Placental epithelial cell (primary cell): Measurements from ENCODE around the gene PLK5. TPM values are rescaled to one million over a fixed set of nuclear protein-coding genes. Genes with fewer than 3 reads are reported as not detected.

Experiments used
- small RNA-seq: library from RNA; depleted of rRNA; stranded (forward); fragments of <200 nt; gene quantifications from one replicate; pipeline ENCODE3, GENCODE V24; 2012
- total RNA-seq: library from RNA; depleted of rRNA; stranded (reverse); fragments of >200 nt; gene quantifications from 2 replicates; pipeline ENCODE4 v1.2.3, GENCODE V29; 2012

The PLK5 gene
- not detected in 2 replicates for total RNA-seq

GRCh38 chr19:1523412-1524286, at the start of gene PLK5:
Gene PLK5 (plus strand): TSS chr19:1524077. CDS start chr19:1526997, 2,920 bp downstream.

GRCh38 chr19:1478934-1479707, 44.8 kb upstream of the PLK5 start, which contains the start of gene C19orf25:
Gene C19orf25 (minus strand): TSS chr19:1479215. CDS start chr19:1478903, 312 bp downstream.

GRCh38 chr19:1490311-1491113, 33.4 kb upstream of the PLK5 start, which contains the start of gene PCSK4:
Gene PCSK4 (minus strand): TSS chr19:1490350. CDS start chr19:1490346, 4 bp downstream.

GRCh38 chr19:1491114-1491848, 32.6 kb upstream of the PLK5 start, which contains the start of gene REEP6:
Gene REEP6 (plus strand): TSS chr19:1491181. CDS start chr19:1491270, 89 bp downstream.

GRCh38 chr19:1512671-1513498, 11.0 kb upstream of the PLK5 start, which contains the start of gene ADAMTSL5:
Gene ADAMTSL5 (minus strand): TSS chr19:1513019. CDS start chr19:1510943, 2,076 bp downstream.

GRCh38 chr19:1568320-1569019, 44.6 kb downstream of the PLK5 start, which contains the start of gene MEX3D:
Gene MEX3D (minus strand): TSS chr19:1568325. CDS start chr19:1568058, 267 bp downstream.

Small RNA genes within 50 kb of the gene (small RNA-seq; reads per million reads assigned to genes)
- gene AC005943.2 (not detected), gene RN7SL477P (not detected)

Other genes with a start within 250 kb of the PLK5 start
- gene FAM174C, start 248.5 kb upstream of the PLK5 start, total RNA-seq, result 22.0 and 46.3 TPM in 2 replicates
- gene EFNA2, start 238.2 kb upstream of the PLK5 start, total RNA-seq, result 0.39 TPM in 1 of 2 replicates, not detected in the other
- gene NDUFS7, start 140.2 kb upstream of the PLK5 start, total RNA-seq, result 34.9 and 91.4 TPM in 2 replicates
- gene GAMT, start 122.5 kb upstream of the PLK5 start, total RNA-seq, result 13.3 and 15.5 TPM in 2 replicates
- 27.1 and 58.3 TPM in 2 replicates for gene DAZAP1, start 116.5 kb upstream of the PLK5 start, total RNA-seq
- gene RPS15, start 85.7 kb upstream of the PLK5 start, total RNA-seq, result 534 and 674 TPM in 2 replicates
- gene APC2, start 74.0 kb upstream of the PLK5 start, total RNA-seq, result 0.22 and 0.39 TPM in 2 replicates
- gene C19orf25, start 44.9 kb upstream of the PLK5 start, total RNA-seq, result 30.1 and 36.9 TPM in 2 replicates
- 2.5 and 3.1 TPM in 2 replicates for gene PCSK4, start 33.7 kb upstream of the PLK5 start, total RNA-seq
- 5.1 and 7.9 TPM in 2 replicates for gene REEP6, start 32.9 kb upstream of the PLK5 start, total RNA-seq
- 40.8 and 55.7 TPM in 2 replicates for gene ADAMTSL5, start 11.1 kb upstream of the PLK5 start, total RNA-seq
- gene MEX3D, start 44.2 kb downstream of the PLK5 start, total RNA-seq, result 80.5 and 91.2 TPM in 2 replicates
- gene MBD3, start 68.8 kb downstream of the PLK5 start, total RNA-seq, result 67.5 and 121 TPM in 2 replicates
- gene UQCR11, start 81.4 kb downstream of the PLK5 start, total RNA-seq, result 37.4 and 43.6 TPM in 2 replicates
- 50.3 and 85.7 TPM in 2 replicates for gene TCF3, start 128.5 kb downstream of the PLK5 start, total RNA-seq
- gene ONECUT3, start 229.4 kb downstream of the PLK5 start, total RNA-seq, result not detected in 2 replicates